Measurements from ENCODE around the gene TMEM94.

The TMEM94 gene

DNA sequence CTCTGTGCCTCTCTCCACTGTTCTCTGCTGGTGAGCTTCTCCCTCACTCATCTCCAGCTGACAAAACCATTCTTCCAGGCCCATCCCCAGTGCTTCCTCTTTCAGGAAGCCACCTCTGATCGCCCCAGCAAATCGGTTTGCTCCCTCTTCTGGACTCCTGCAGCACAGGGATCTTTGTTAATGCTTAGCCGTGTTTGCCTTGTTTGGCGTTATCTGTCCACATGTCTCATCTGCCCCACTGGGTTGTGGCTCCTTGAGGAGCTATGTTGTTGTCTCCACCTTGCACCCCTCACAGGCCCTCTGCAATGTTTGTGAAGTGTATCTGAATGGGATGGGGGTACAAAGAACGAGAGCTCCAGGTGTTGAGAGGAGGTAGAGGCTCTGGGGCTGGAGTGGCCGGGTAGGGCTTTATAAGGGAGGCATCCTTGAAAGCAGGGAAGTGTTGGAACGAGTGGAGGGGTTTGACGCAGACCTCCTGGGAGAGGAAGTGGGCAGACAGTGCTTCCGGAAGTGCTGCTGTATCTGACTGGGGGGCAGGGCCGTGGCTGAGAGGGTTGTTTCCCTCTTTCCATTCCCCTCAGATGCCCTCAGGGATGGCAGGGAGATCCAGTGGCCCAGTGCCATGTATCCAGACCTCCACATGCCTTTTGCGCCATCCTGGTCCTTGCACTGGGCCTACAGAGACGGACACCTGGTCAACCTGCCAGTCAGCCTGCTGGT is 31.1 kb downstream of the TMEM94 start:
- no peak for TF ChIP-seq CTCF (IDR thresholded peaks at IDR 0.05; ENCODE audit: insufficient read depth, missing control alignments)
- DNase-seq (ENCODE audit: insufficient read length, low spot score) (no peak), FAIRE-seq (no peak)

DNA sequence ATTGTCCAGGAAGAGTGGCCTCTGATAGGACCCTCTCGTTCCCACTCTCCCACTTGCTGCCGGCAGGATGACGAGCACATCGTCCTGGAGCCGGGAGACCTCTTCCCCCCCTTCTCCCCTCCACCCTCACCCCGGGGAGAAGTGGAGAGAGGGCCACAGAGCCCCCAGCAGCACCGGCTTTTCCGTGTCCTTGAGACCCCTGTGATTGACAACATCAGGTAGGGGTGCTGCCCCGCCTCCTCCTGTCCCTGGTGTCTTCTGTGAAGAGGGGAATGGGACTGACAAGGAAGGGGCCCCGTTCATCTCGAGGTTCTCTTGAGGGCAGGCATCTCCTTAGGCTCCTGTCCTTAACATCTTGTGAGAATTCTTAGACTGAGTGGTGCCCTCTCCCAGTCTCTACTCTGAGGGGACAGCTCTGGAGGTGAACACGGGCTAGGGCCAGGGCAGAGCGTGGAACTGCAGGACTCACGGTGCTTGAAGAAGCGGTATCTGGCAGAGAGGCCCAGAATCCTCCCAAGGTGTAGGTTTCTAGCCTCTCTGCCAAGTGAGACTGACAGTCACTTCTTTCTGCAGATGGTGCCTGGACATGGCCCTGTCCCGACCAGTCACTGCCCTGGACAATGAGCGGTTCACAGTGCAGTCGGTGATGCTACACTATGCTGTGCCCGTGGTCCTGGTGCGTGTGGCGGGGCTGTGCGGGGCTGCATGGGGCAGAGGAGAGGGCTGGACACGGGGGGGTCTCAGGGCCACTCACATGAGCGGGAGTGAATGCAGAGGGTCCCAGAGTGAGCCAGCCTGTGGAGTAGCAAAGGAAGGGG is 32.5 kb downstream of the TMEM94 start:
- FAIRE-seq (no peak), DNase-seq (ENCODE audit: insufficient read length, low spot score) (no peak)
- no peak for TF ChIP-seq CTCF (IDR thresholded peaks at IDR 0.05; ENCODE audit: insufficient read depth, missing control alignments)

DNA sequence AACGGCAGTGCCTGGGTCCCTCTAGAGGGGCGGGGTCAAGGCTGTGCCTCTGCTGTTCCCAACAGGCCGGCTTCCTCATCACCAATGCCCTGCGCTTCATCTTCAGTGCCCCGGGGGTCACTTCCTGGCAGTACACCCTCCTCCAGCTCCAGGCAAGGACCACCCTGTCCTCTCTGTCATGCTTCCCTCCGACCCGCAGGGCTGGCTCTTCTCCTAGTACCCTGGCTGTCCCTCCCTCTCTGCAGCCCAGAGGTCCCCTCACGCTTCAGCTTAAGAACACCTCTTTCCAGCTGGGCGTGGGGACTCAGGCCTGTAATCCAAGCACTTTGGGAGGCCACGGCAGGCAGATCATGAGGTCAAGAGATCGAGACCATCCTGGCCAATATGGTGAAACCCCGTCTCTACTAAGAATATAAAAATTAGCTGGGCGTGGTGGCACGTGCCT is 33.1 kb downstream of the TMEM94 start:
- DNase-seq (ENCODE audit: insufficient read length, low spot score) (no peak), FAIRE-seq (no peak)
- no peak for TF ChIP-seq CTCF (IDR thresholded peaks at IDR 0.05; ENCODE audit: insufficient read depth, missing control alignments)

- DNase-seq (ENCODE audit: insufficient read length, low spot score) = no peak
- no peak for FAIRE-seq
- TF ChIP-seq CTCF (IDR thresholded peaks at IDR 0.05; ENCODE audit: insufficient read depth, missing control alignments) = no peak
Measured at GRCh38 chr17:75490173-75490743, 33.8 kb downstream of the TMEM94 start.

DNA sequence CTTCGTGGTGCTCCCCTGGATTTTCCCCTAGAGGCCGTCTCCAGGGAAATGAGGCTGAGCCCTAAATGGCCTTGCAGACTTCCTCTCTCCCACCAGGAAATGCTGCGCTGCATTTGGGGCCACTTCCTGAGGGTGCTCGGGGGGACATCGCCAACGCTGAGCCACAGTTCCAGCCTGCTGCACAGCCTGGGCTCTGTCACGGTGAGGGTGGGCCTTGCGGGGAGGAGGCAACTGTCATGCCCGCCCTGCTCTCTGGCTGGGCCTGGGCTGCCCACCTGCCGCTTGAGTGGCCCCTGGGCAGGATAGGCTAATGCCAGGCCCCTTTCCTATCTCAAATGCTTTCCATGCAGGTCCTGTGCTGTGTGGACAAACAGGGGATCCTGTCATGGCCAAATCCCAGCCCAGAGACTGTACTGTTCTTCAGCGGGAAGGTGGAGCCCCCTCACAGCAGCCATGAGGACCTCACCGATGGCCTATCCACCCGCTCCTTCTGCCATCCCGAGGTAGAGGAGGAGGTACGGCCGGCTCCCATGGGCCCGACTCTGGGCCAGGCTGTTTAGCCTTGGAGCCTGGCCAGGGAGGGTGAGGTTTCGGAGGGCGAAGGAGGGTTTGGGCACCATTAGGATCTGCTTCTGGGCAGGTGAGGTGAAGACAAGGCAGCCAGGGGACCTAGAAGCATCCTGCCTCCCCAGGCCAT is 34.7 kb downstream of the TMEM94 start:
- DNase-seq (ENCODE audit: insufficient read length, low spot score) (no peak), FAIRE-seq (no peak)
- TF ChIP-seq CTCF (IDR thresholded peaks at IDR 0.05; ENCODE audit: insufficient read depth, missing control alignments) = no peak

- FAIRE-seq = no peak
- no peak for TF ChIP-seq CTCF (IDR thresholded peaks at IDR 0.05; ENCODE audit: insufficient read depth, missing control alignments)
Measured at GRCh38 chr17:75491680-75492079, 35.2 kb downstream of the TMEM94 start.

More at GRCh38 chr17:75491680-75492079, 35.2 kb downstream of the TMEM94 start:
- DNase-seq (ENCODE audit: insufficient read length, low spot score) = no peak

Data from D721Med (cell line).